ENCODE data around the gene ANKRD44.

ANKRD44 gene

DNA sequence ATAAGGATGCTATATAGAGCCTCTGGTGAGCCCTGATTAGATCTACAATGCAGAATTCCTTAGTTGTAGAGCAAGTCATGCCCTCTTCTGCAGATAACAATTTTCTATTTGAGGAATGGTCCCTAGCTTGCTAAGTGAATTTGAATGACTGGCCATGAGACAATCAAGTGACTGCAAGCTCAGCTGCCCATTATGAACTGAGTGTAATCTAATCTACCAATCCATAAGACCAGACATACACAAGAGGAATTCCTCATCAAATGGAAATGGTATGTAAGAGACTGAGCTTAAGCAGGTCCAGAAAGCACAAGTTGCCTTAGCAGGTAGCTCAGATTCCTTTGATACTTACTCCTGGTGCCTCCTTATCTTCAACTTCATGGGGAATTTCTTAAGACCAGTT lies 4.8 kb upstream of the ANKRD44 start:
- Histone ChIP-seq H3K9me3 (ENCODE audit: control insufficient read depth, insufficient read depth, low read length) (no peaks in the 10 kb centered on the region), H3K4me3 (ENCODE audit: low read depth, low read length) (no peak overlapping the region), H3K36me3 (ENCODE audit: control insufficient read depth, insufficient read depth, low read length) (no peaks in the 10 kb centered on the region), H3K4me1 (ENCODE audit: control insufficient read depth, insufficient read depth, low read length) (peaks cover 6% of the 10 kb centered on the region), H3K27ac (ENCODE audit: low read depth, low read length) (no peak overlapping the region), H3K27me3 (ENCODE audit: control insufficient read depth, insufficient read depth, low read length) (peaks cover 20% of the 10 kb centered on the region), H3K9ac (ENCODE audit: low read depth, low read length) (no peak overlapping the region)

DNA sequence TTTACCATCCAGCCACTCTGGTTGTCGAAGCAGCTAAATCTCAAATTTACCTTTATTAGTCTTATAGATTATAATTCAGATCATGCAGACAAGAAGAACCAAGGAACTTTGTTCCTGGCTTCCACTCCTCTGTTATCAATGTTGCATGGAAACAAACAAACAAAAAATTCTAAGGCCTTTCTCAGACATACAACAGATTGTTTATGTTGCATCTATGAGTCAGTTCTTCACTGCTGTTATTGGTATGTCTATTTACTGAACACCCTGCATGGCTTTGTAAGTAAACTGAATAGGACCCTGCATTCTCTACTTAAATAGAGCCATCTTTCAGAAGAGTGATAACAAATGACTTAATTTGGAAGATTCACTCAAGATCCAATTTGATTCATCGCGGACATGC lies 1.6 kb upstream of the ANKRD44 start:
- no peak overlapping the region for H3K4me3 ChIP-seq (ENCODE audit: low read depth, low read length)
- H3K9ac ChIP-seq (ENCODE audit: low read depth, low read length), result no peak overlapping the region
- no peaks in the 10 kb centered on the region for H3K36me3 ChIP-seq (ENCODE audit: control insufficient read depth, insufficient read depth, low read length)
- H3K27ac ChIP-seq (ENCODE audit: low read depth, low read length), result no peak overlapping the region
- H3K27me3 ChIP-seq (ENCODE audit: control insufficient read depth, insufficient read depth, low read length), result peaks cover 37% of the 10 kb centered on the region
- no peaks in the 10 kb centered on the region for H3K9me3 ChIP-seq (ENCODE audit: control insufficient read depth, insufficient read depth, low read length)
- H3K4me1 ChIP-seq (ENCODE audit: control insufficient read depth, insufficient read depth, low read length), result peaks cover 6% of the 10 kb centered on the region

DNA sequence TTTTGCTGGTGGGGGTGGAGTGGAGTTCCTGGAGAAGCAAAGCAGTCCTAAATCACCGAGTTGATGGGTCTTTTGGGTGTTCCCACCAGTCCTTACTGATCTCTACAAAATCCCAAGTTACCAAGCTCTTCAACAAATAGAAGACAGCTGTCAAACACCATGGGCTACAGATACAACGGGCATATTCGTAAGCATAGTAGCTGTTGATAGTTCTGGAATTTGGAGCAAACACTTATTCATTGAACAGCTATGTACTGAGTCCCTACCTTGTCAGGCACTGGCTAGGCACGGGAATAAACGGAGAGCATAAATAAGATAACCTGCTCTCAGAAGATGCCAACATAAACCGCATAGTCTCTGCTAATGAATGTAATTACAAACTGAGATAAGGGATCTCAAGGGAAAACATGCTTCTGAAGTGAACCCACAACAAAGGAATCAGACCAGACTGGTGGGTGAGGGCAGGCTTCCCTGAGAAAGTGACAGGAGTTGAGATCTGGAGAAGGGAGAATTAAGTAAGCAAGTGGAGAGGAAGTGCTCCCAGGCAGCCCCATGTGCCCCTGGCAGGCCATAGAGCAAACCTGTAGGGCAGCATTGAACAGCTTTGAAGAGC lies 947 bp upstream of the ANKRD44 start:
- no peaks in the 10 kb centered on the region for H3K36me3 ChIP-seq (ENCODE audit: control insufficient read depth, insufficient read depth, low read length)
- H3K4me1 ChIP-seq (ENCODE audit: control insufficient read depth, insufficient read depth, low read length), result peaks cover 6% of the 10 kb centered on the region
- H3K27me3 ChIP-seq (ENCODE audit: control insufficient read depth, insufficient read depth, low read length), result peaks cover 37% of the 10 kb centered on the region
- no peak overlapping the region for H3K9ac ChIP-seq (ENCODE audit: low read depth, low read length)
- H3K27ac ChIP-seq (ENCODE audit: low read depth, low read length), result no peak overlapping the region
- H3K4me3 ChIP-seq (ENCODE audit: low read depth, low read length), result peak overlapping the region; percentile 64
- no peaks in the 10 kb centered on the region for H3K9me3 ChIP-seq (ENCODE audit: control insufficient read depth, insufficient read depth, low read length)

DNA sequence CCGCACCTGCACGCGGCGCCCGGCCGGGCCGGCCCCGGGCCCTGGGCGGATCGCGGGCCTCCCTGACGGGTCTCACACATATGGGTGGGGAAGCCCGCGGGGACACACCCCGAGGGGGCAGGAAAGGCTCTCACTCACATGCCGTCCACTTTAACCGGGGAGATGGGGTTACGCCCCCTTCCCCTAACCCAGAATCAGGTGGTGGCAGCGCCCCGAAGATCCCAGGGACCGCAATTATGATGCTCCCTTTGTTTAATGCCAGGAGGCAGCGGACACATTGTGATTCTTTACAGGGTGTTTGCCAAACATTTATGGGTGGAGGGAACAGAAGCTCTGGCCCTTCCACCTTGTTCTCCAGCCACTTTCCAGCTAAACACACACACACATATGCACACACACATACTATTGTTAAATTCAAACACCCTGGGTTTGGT lies 424 bp upstream of the ANKRD44 start:
- Histone ChIP-seq H3K4me1 (ENCODE audit: control insufficient read depth, insufficient read depth, low read length) (peaks cover 6% of the 10 kb centered on the region), H3K9ac (ENCODE audit: low read depth, low read length) (no peak overlapping the region), H3K36me3 (ENCODE audit: control insufficient read depth, insufficient read depth, low read length) (no peaks in the 10 kb centered on the region), H3K4me3 (ENCODE audit: low read depth, low read length) (peak overlapping the region; percentile 64), H3K27me3 (ENCODE audit: control insufficient read depth, insufficient read depth, low read length) (peaks cover 37% of the 10 kb centered on the region), H3K9me3 (ENCODE audit: control insufficient read depth, insufficient read depth, low read length) (no peaks in the 10 kb centered on the region), H3K27ac (ENCODE audit: low read depth, low read length) (peak overlapping the region; percentile 14)

DNA sequence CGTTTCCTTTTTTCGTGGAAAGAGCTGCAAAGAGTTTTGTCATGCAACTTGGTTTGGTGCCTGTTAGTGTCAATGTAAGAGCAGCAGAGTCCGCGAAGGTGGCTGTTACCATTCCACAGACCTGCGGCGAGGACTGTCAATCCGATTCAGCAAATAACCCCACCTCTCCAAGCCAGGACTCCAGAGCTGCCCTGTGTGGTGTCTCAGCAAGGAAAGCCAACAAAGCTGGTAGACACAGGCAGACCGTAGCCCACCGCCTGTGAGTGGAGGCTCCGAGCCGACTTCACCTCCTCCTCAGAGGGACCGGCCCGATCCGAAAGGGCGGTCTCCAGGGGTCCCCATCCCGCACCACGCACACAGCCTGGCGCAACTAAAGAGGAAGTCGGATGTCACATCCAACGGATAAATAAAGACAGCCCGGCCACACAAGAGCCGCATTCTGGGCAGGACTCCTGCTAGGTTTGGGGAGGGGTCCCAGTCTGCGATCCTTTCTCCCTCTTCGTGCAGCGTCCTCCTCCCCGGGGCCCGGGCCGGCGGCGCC lies 819 bp downstream of the ANKRD44 start:
- no peak overlapping the region for H3K9ac ChIP-seq (ENCODE audit: low read depth, low read length)
- peaks cover 6% of the 10 kb centered on the region for H3K4me1 ChIP-seq (ENCODE audit: control insufficient read depth, insufficient read depth, low read length)
- no peak overlapping the region for H3K27ac ChIP-seq (ENCODE audit: low read depth, low read length)

DNA sequence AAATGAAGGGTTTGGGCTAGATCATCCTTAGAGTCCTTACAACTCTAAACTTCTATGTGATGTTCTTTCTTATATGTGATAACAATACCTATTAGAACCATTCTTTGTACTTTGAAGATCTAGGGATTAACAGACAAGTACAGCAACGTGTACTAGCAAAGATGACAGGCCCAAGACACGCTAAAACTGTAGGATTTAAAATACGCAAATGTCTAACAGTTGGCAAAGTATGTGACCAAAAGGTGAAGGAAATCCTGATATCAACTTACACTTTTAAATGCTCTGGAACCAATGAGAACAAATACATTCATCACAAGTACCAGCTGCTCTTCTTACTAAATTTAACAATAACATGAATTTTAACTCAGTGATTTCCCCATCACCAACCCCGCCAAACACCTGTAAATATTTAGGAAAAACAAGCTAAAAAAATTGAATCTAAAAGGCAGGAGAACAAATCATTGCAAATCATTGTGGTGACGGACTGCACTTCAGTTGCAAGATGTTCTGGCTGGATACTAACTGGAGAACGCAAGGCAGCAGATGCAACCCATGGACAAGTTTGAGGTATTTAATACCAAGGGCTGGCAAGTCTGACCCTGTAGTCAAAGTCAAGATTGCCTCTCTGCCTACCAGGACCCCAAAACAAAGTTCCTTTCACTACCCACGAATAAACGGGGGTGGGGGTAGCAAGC lies 1.4 kb downstream of the ANKRD44 start:
- Histone ChIP-seq H3K4me3 (ENCODE audit: low read depth, low read length) (peak overlapping the region; percentile 83), H3K36me3 (ENCODE audit: control insufficient read depth, insufficient read depth, low read length) (no peaks in the 10 kb centered on the region), H3K27ac (ENCODE audit: low read depth, low read length) (no peak overlapping the region), H3K27me3 (ENCODE audit: control insufficient read depth, insufficient read depth, low read length) (peaks cover 37% of the 10 kb centered on the region), H3K9ac (ENCODE audit: low read depth, low read length) (no peak overlapping the region), H3K9me3 (ENCODE audit: control insufficient read depth, insufficient read depth, low read length) (no peaks in the 10 kb centered on the region), H3K4me1 (ENCODE audit: control insufficient read depth, insufficient read depth, low read length) (peaks cover 6% of the 10 kb centered on the region)

More for the DNA sequence above, 819 bp downstream of the ANKRD44 start:
- peak overlapping the region; percentile 83 for H3K4me3 ChIP-seq (ENCODE audit: low read depth, low read length)
- H3K9me3 ChIP-seq (ENCODE audit: control insufficient read depth, insufficient read depth, low read length), result no peaks in the 10 kb centered on the region
- H3K36me3 ChIP-seq (ENCODE audit: control insufficient read depth, insufficient read depth, low read length), result no peaks in the 10 kb centered on the region
- H3K27me3 ChIP-seq (ENCODE audit: control insufficient read depth, insufficient read depth, low read length), result peaks cover 37% of the 10 kb centered on the region

DNA sequence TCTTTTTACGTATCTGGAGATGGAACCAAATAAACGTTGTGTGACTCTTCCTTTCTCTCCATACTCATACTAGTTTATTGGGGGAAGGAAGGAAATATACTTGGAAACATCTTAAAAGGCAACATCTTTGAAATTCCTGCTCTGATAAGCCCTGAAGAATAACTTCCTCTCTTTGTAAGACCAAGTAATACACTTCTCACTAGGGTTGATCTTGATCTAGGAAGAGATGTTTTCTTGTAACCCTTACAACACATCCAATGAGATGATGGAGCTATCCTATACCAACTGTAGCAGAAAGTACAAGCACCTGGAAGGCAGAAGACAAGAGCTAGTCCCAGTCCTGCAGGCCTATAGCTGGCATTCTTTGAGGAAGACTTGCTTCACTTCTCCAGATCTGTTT lies 2.0 kb downstream of the ANKRD44 start:
- Histone ChIP-seq H3K9ac (ENCODE audit: low read depth, low read length) (no peak overlapping the region), H3K36me3 (ENCODE audit: control insufficient read depth, insufficient read depth, low read length) (no peaks in the 10 kb centered on the region), H3K4me1 (ENCODE audit: control insufficient read depth, insufficient read depth, low read length) (peaks cover 6% of the 10 kb centered on the region), H3K27ac (ENCODE audit: low read depth, low read length) (no peak overlapping the region), H3K27me3 (ENCODE audit: control insufficient read depth, insufficient read depth, low read length) (peaks cover 37% of the 10 kb centered on the region), H3K4me3 (ENCODE audit: low read depth, low read length) (no peak overlapping the region), H3K9me3 (ENCODE audit: control insufficient read depth, insufficient read depth, low read length) (no peaks in the 10 kb centered on the region)

DNA sequence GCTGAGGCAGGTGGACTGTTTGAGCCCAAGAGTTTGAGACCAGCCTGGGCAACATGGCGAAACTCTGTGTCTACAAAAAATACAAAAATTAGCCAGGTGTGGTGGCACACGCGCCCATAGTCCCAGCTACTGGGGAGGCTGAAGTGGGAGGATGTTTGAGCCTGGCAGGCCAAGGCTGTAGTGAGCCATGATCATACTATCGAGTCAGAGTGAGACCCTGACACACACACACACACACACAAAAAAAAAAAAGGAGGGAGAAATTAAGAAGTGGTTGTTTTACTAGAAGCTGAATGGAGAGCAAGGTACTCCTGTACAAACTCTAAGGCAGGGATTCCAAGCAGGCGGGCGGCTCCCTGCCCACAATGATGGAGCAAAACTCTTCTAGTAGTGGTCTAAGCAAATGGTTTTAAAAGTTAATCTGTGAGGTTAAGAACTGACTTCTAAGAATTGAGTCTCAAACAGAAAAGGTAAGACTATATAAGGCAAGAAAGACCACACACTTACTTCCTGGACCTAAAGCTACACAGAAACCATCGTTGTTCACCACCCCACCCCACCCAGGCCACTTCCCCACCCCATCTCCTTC lies 2.6 kb downstream of the ANKRD44 start:
- no peak overlapping the region for H3K27ac ChIP-seq (ENCODE audit: low read depth, low read length)

DNA sequence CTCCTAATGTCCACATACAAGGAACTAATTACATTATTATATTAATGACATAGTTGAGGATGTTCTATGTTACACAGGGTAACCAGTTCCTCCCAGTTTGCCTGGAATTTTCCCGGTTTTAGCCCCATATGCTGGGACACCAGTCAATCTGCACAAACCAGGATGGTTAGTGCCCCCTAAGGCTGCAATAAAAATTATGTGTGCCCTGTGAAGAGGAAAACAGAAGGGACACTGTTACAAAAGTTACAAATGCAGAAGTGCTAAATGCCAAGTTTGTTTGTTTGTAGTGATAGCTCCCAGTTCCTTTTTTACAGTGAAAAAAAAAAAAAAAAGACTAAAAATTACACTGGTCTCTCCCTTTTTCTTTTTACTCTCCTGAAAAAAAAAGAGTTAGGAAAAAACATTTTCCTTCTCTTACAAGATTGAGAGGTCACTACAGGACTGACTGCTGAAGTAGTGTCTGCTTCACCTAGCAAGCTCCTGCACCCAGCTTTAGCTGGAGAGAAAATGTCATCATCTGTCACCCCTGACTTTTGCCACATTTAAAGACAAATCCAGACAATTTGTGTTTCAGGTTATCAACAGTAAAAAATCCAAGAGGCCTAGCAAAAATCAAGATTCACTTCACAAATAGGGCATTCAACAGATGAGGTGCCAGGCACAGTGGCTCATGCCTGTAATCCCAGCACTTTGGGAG lies 3.2 kb downstream of the ANKRD44 start:
- Histone ChIP-seq H3K9ac (ENCODE audit: low read depth, low read length) (no peak overlapping the region), H3K4me3 (ENCODE audit: low read depth, low read length) (no peak overlapping the region)

More for the DNA sequence above, 2.6 kb downstream of the ANKRD44 start:
- Histone ChIP-seq H3K9me3 (ENCODE audit: control insufficient read depth, insufficient read depth, low read length) (no peaks in the 10 kb centered on the region), H3K4me3 (ENCODE audit: low read depth, low read length) (no peak overlapping the region), H3K36me3 (ENCODE audit: control insufficient read depth, insufficient read depth, low read length) (no peaks in the 10 kb centered on the region), H3K27me3 (ENCODE audit: control insufficient read depth, insufficient read depth, low read length) (peaks cover 37% of the 10 kb centered on the region), H3K4me1 (ENCODE audit: control insufficient read depth, insufficient read depth, low read length) (peaks cover 6% of the 10 kb centered on the region), H3K9ac (ENCODE audit: low read depth, low read length) (no peak overlapping the region)

DNA sequence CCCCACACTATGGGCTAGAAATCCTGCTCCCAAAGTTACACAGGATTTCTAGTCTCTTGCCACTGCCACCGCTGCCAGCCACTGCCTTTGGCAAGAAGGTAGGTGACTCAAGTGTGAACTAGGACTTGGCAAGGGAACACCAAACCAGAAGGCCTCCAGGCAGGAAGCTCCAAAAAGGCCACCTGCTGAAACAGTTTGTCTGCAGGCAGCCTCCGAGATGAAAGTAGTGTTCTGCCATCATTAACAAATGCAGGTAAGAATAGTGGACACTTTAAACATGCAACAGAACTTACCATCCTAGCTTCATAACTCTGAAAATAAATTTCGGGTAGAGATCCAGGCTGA lies 3.9 kb downstream of the ANKRD44 start:
- H3K4me1 ChIP-seq (ENCODE audit: control insufficient read depth, insufficient read depth, low read length), result peaks cover 6% of the 10 kb centered on the region
- H3K36me3 ChIP-seq (ENCODE audit: control insufficient read depth, insufficient read depth, low read length), result no peaks in the 10 kb centered on the region
- no peak overlapping the region for H3K9ac ChIP-seq (ENCODE audit: low read depth, low read length)
- no peak overlapping the region for H3K27ac ChIP-seq (ENCODE audit: low read depth, low read length)
- peaks cover 25% of the 10 kb centered on the region for H3K27me3 ChIP-seq (ENCODE audit: control insufficient read depth, insufficient read depth, low read length)
- no peaks in the 10 kb centered on the region for H3K9me3 ChIP-seq (ENCODE audit: control insufficient read depth, insufficient read depth, low read length)
- H3K4me3 ChIP-seq (ENCODE audit: low read depth, low read length), result no peak overlapping the region

More for the DNA sequence above, 3.2 kb downstream of the ANKRD44 start:
- Histone ChIP-seq H3K27ac (ENCODE audit: low read depth, low read length) (no peak overlapping the region), H3K9me3 (ENCODE audit: control insufficient read depth, insufficient read depth, low read length) (no peaks in the 10 kb centered on the region), H3K27me3 (ENCODE audit: control insufficient read depth, insufficient read depth, low read length) (peaks cover 32% of the 10 kb centered on the region), H3K4me1 (ENCODE audit: control insufficient read depth, insufficient read depth, low read length) (peaks cover 6% of the 10 kb centered on the region), H3K36me3 (ENCODE audit: control insufficient read depth, insufficient read depth, low read length) (no peaks in the 10 kb centered on the region)
